Aorta (tissue), 5 donors: ENCODE results near the gene EMILIN2. TPM values are rescaled to one million over a fixed set of nuclear protein-coding genes. Genes with fewer than 3 reads are reported as not detected.
"Not testable (repeated sequence)": the region's sequence is repeated elsewhere in the genome, so short reads cannot be mapped to it uniquely, and the experiment has no call there.

Experiments used
- ATAC-seq: fragments of 200-7000 bp; cut with Tn5 transposase; one replicate; pipeline ENCODE4 v1.9.1; 2022; ENCODE audit warnings: moderate library complexity; ENCODE audit not compliant: low FRiP score
- DNase-seq, 2 donors: peaks; one replicate each; pipeline ENCODE4 v3.0.0-alpha.2; 2020
- H3K27ac ChIP-seq, 2 donors: one replicate each; pipeline ENCODE4 v1.5.1; 2013; ENCODE audit warnings: low read length in 2 of 2, mild to moderate bottlenecking in 2 of 2, moderate library complexity in 2 of 2, control low read depth in 1 of 2, inconsistent platforms in 1 of 2, low read depth in 1 of 2
- H3K27me3 ChIP-seq, 2 donors: one replicate each; pipeline ENCODE4 v1.6.1; 2013; ENCODE audit warnings: control low read depth in 1 of 2, low read length in 1 of 2, mild to moderate bottlenecking in 1 of 2, moderate library complexity in 1 of 2; ENCODE audit not compliant: insufficient read depth in 2 of 2, control insufficient read depth in 1 of 2
- H3K36me3 ChIP-seq, 2 donors: one replicate each; pipeline ENCODE4 v1.6.1; 2013; ENCODE audit warnings: control low read depth in 1 of 2, low read length in 1 of 2, mild to moderate bottlenecking in 1 of 2; ENCODE audit not compliant: insufficient read depth in 2 of 2, control insufficient read depth in 1 of 2
- H3K4me1 ChIP-seq, 2 donors: one replicate each; pipeline ENCODE4 v1.6.1; 2013; ENCODE audit warnings: low read length in 2 of 2, control low read depth in 1 of 2, mild to moderate bottlenecking in 1 of 2, moderate library complexity in 1 of 2; ENCODE audit not compliant: insufficient read depth in 2 of 2, control insufficient read depth in 1 of 2
- H3K4me3 ChIP-seq, 2 donors: one replicate each; pipeline ENCODE4 v1.5.1; 2013; ENCODE audit warnings: low read length in 2 of 2, control low read depth in 1 of 2, mild to moderate bottlenecking in 1 of 2
- H3K9me3 ChIP-seq: one replicate; pipeline ENCODE4 v1.6.1; 2013; ENCODE audit warnings: mild to moderate bottlenecking, low read length; ENCODE audit not compliant: control insufficient read depth
- WGBS, 2 donors: extraction: QIAGEN DNeasy Blood & Tissue Kit; methylation state at CpG; one replicate each; pipeline ENCODE4 v1.1.7; 2013; 5-methylcytosine and 5-hydroxymethylcytosine counted together
- intact Hi-C, 2 donors: fragments of 100-400 bp; cut with DNase I; formaldehyde crosslinking; loops; one replicate each; pipeline versions ENCODE4 v1.14.2 to v1.15.0; 2022
- long read RNA-seq, 2 donors: library from polyadenylated mRNA; unstranded; transcript quantifications; one replicate each; pipeline ENCODE4 v2.0.0, GENCODE V29; 2020 to 2021
- polyA plus RNA-seq, 2 donors: library from polyadenylated mRNA; stranded (reverse); fragments of 200-250 nt; gene quantifications; one replicate each; pipeline ENCODE4 v1.2.3, GENCODE V29; 2013
- total RNA-seq, 2 donors: library from RNA; stranded (reverse); fragmentation: NEBNext Ultra II Directional; extraction: Animal tissue kit (Norgen Biotek cat#: 25700); gene quantifications; one replicate each; pipeline ENCODE4 v1.2.1, GENCODE V29; 2021
- donor health status: healthy with polysubstance abuse.
- donor health status: Bipolar disorder and iron deficiency.
- donor health status: DM: no; HTN: no; CAD: no.
- donor health status: DM: no; HTN: no; CAD: no.
- donor health status: DM: yes; HTN: yes; CAD: no.

Gene EMILIN2
- total RNA-seq: 10 to 100 TPM; 23.0 to 34.5 TPM
- polyA plus RNA-seq: 1 to 10 TPM; 1.1 to 4.6 TPM
- long read RNA-seq, donor 1, partial matches to known transcripts: 1 of 17 reads
- long read RNA-seq, donor 1, other reads (novel, unspliced or antisense): 13 of 17 reads
- long read RNA-seq, donor 2, full-length matches to known transcripts: 7 of 16 reads
- long read RNA-seq, donor 2, partial matches to known transcripts: 5 of 16 reads
- long read RNA-seq, donor 2, other reads (novel, unspliced or antisense): 4 of 16 reads

DNA sequence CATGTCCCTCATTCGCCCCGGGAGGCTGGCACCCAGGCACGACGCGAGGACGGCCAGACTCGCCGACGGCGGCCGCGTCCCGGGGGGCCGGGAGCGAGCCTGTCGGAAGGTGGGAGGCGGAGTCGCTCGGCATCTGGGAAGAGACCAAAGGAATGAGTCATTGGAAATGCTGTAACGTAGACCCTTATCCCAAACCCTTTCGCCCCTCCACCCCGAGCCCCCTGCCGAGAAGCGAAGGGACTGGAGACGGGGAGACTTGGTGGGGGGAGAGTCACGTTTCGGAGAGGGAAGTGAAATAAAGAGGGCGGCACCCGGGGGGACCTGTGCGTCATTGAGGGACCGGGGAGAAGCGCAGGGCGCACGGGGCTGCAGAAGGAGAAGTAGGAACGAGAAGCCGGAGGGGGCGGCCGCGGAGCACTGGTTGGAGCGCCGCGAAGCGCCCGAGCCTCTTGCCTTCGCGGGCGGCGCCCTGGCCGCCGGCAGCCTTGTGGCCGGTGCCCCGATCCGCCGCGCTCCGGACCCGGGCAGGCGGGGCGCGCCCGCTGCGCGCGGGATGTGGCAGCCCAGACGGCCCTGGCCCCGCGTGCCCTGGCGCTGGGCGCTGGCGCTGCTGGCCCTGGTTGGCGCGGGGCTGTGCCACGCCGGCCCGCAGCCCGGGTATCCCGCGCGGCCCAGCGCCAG is at the start of gene EMILIN2:
Gene EMILIN2 (plus strand): TSS at position 371 of the 681 bp plus-strand sequence. CDS start 183 bp downstream, at position 554.
- WGBS, 2 donors: 0 to 1% methylated on average over 67 to 80 of the region's 80 CpGs
- no peaks in the 10 kb centered on the region for H3K27me3 ChIP-seq
- no peak within 1 kb of the TSS for H3K27ac ChIP-seq
- peak; percentile 92 to 94 for DNase-seq
- intact Hi-C loops: loop anchor here in 1 of 2 donors (5.0 kb wide), 1 partner anchor 39 kb away; no protein-coding TSS in a partner anchor
- H3K4me1 ChIP-seq: no peaks in the 10 kb centered on the region
- peak; percentile 70 for ATAC-seq
- H3K4me3 ChIP-seq: peak within 1 kb of the TSS; percentile 32 to 49
- H3K9me3 ChIP-seq: no peaks in the 10 kb centered on the region
- H3K36me3 ChIP-seq: no peaks in the 10 kb centered on the region

DNA sequence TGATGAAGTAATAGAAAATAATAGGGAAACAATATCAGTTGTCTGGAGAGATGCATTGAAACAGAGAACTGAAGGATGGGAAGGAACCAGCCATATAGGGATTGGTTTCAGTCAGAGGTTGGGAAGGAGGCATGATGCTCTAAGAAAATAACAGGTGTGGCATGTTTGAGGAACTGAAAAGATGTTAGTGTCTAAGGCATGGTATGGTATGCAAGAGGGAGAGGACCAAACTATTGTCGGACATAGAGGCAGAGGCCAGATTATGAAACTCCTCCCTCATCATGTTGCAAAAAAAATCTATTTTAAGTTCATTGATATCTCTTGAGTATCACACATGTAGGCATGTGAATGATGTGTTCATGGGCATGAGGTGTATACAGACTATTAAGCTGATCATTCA is 48.9 kb upstream of the EMILIN2 start:
- Histone ChIP-seq H3K36me3 (no peaks in the 10 kb centered on the region), H3K4me1 (no peaks in the 10 kb centered on the region), H3K4me3 (no peak overlapping the region), H3K9me3 (no peaks in the 10 kb centered on the region), H3K27me3 (no peaks in the 10 kb centered on the region), H3K27ac (no peak overlapping the region)
- ATAC-seq: no peak
- WGBS, 2 donors: 81 to 92% methylated on average over 1 of the region's 1 CpG
- intact Hi-C loops: no loop called here
- no peak for DNase-seq

DNA sequence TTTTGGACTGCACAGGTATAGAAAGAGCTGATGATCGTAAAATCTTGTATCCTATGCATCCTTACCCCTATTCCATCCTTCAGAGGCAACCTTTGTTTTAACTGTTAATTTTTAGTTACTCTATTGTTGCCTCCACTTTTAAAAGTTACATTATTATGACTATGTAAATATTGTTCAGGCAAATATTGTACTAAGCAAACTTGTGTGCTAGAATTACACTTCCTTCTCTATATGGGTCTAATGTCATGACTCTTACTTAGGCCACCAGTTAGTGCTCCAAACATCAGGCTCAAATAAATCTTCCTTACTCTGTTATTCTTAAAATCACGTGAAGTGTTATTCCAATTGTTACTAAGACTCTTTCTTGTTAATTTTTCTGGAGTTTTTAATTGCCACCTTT is 47.4 kb upstream of the EMILIN2 start:
- intact Hi-C loops: no loop called here
- no peaks in the 10 kb centered on the region for H3K36me3 ChIP-seq

DNA sequence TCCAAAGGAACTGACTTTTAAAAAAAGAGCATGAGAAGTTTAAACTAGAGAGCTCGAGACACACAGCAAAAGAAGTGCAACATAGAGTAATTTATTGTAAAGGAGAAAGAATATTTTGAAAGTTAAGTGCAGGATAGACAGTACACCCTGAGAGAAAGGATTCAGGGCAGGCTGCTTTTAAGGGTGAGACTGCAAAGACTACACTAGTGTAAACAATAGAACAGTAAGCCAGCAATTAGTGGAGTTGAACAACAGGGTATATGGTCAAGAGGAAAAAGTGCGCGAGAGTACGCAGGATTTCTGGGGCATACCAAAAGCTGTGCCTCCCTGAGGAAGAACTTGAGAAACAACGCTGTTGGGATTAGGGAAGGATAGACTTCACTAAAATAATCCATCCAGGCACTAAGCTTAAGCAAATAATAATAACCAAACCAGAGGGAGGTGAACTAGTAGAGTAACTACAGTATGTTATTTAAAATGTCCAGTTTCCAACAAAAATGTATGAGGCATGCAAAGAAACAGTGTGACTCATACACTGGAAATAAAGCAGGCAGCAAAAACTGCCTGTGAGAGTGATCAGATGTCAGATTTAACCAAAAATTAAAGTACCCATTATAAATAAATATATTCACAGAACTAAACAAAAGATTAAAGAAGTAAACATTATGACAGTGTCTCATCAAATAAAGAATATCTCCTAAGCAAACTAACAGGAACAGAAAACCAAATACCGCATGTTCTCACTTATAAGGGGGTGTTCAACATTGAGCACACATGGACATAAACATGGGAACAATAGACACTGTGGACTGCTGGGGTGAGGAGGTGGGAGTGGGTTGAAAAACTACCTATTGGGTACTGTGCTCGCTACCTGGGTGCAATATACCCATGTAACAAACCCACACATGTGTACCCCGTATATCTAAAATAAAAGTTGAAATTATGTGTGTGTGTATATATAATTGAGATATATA is 40.5 kb upstream of the EMILIN2 start:
- WGBS, 2 donors: 18 to 36% methylated on average over 8 of the region's 8 CpGs
- H3K27ac ChIP-seq: peak overlapping the region in 1 of 2 donors; percentile 48
- intact Hi-C loops: loop anchor here in 1 of 2 donors (5.0 kb wide), 1 partner anchor 41 kb away; the partner anchor contains the start of gene EMILIN2

More for the DNA sequence above, 47.4 kb upstream of the EMILIN2 start:
- no peak overlapping the region for H3K27ac ChIP-seq
- no peaks in the 10 kb centered on the region for H3K27me3 ChIP-seq
- ATAC-seq: no peak
- WGBS, 2 donors: 88 to 93% methylated on average over 2 of the region's 2 CpGs
- H3K4me1 ChIP-seq: no peaks in the 10 kb centered on the region
- DNase-seq: no peak
- H3K4me3 ChIP-seq: no peak overlapping the region
- no peaks in the 10 kb centered on the region for H3K9me3 ChIP-seq

DNA sequence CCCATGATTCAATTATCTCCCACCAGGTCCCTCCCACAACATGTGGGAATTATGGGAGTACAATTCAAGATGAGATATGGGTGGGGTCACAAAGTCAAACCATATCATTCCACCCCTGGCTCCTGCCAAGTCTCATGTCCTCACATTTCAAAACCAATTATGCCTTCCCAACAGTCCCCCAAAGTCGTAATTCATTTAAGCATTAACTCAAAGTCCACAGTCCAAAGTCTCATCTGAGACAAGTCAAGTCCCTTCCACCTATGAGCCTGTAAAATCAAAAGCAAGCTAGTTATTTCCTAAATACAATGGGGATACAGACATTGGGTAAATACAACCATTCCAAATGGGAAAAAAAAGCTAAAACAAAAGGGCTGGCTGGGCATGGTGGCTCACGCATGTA is 38.2 kb upstream of the EMILIN2 start:
- H3K4me3 ChIP-seq, H3K4me1 ChIP-seq, H3K27ac ChIP-seq, H3K9me3 ChIP-seq, ATAC-seq, H3K36me3 ChIP-seq, H3K27me3 ChIP-seq, DNase-seq: not testable (repeated sequence)
- intact Hi-C loops: loop anchor here in 1 of 2 donors (5.0 kb wide), 1 partner anchor 39 kb away; the partner anchor contains the start of gene EMILIN2
- 88 to 94% methylated on average over 2 of the region's 2 CpGs for WGBS, 2 donors

More for the DNA sequence above, 40.5 kb upstream of the EMILIN2 start:
- H3K36me3 ChIP-seq: no peaks in the 10 kb centered on the region
- no peaks in the 10 kb centered on the region for H3K27me3 ChIP-seq
- H3K4me3 ChIP-seq: peak overlapping the region in 1 of 2 donors; percentile 9
- peaks cover 0 to 3% of the 10 kb centered on the region in 2 donors for H3K4me1 ChIP-seq
- DNase-seq: no peak
- ATAC-seq: no peak
- no peaks in the 10 kb centered on the region for H3K9me3 ChIP-seq

DNA sequence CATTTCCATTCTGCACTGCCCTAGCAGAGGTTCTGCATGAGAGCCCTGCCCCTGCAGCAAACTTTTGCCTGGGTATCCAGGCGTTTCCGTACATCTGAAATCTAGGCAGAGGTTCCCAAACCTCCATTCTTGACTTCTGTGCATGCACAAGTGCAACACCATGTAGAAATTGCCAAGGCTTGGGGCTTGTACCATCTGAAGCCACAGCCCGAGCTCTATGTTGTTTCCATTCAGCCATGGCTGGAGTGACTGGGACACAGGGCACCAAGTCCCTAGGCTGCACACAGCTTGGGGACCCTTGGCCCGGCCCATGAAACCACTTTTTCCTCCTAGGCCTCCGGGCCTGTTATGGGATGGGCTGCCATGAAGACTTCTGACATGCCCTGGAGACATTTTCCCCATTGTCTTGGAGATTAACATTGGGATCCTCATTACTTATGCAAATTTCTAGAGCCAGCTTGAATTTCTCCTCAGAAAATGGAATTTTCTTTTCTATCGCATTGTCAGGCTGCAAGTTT is 37.1 kb upstream of the EMILIN2 start:
- H3K36me3 ChIP-seq, H3K4me3 ChIP-seq, H3K9me3 ChIP-seq, H3K27me3 ChIP-seq, H3K27ac ChIP-seq, H3K4me1 ChIP-seq, DNase-seq, ATAC-seq: not testable (repeated sequence)
- WGBS, 2 donors: 81 to 99% methylated on average over 6 of the region's 6 CpGs
- intact Hi-C loops: loop anchor here in 1 of 2 donors (5.0 kb wide), 1 partner anchor 38 kb away; the partner anchor contains the start of gene EMILIN2

DNA sequence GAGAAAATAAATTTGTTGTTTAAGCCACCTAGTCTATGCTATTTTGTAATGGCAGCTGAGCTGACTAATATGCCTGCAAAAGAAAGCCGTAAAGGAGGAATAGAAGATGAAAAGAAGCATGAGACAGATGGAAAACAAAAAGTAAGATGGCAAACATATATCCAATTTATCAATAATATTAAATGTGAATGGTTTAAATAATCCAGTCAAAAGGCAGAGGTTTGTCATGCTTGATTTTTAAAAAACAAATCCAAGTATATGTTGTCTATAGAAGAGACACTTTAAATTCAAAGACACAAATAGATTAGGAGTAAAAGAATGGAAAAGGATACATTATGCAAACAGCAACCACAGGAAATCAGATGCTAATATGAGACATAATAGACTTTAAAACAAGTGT is 35.4 kb upstream of the EMILIN2 start:
- Histone ChIP-seq H3K27me3 (no peaks in the 10 kb centered on the region), H3K9me3 (no peaks in the 10 kb centered on the region), H3K4me1 (no peaks in the 10 kb centered on the region), H3K36me3 (no peaks in the 10 kb centered on the region), H3K27ac (no peak overlapping the region), H3K4me3 (no peak overlapping the region)
- ATAC-seq (no peak), DNase-seq (no peak)
- WGBS, 2 donors: 88 to 96% methylated on average over 1 of the region's 1 CpG
- intact Hi-C loops: no loop called here

DNA sequence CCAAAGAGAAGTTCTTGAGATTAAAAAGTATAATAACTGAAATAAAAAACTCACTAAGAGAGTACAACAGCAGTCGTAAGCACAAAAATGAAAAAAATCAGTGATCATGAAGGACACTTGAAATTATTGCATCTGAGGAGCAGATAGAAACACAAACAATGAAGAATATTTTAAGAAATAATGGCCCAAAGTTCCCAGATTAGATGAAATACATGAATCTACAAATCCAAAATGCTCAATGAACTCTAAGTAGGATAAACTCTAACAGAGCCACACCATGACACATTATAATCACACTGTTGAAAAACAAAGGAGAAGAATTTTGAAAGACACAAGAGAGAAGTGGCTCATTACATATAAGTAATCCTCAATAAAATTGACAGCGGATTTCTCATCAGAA is 31.9 kb upstream of the EMILIN2 start:
- WGBS, 2 donors: 94 to 96% methylated on average over 2 of the region's 2 CpGs
- Histone ChIP-seq H3K27me3 (no peaks in the 10 kb centered on the region), H3K9me3 (no peaks in the 10 kb centered on the region), H3K36me3 (no peaks in the 10 kb centered on the region), H3K27ac (no peak overlapping the region), H3K4me1 (no peaks in the 10 kb centered on the region), H3K4me3 (no peak overlapping the region)
- intact Hi-C loops: no loop called here
- no peak for DNase-seq
- ATAC-seq: no peak
